Measurements from ENCODE around the gene MAN1A2.
"Not testable (repeated sequence)": the region's sequence is repeated elsewhere in the genome, so short reads cannot be mapped to it uniquely, and the experiment has no call there.

The MAN1A2 gene

GRCh38 chr1:117367046-117368025, at the start of gene MAN1A2:
MAN1A2 (plus strand) TSS chr1:117367449; CDS start chr1:117368184, 735 bp downstream.
- peak; percentile 68 to 85 (median 73) for DNase-seq

GRCh38 chr1:117318011-117318410, 49.2 kb upstream of the MAN1A2 start:
- no peak for DNase-seq

- DNase-seq, result no peak
Measured at GRCh38 chr1:117318426-117318825, 48.8 kb upstream of the MAN1A2 start.

GRCh38 chr1:117320515-117320914, 46.7 kb upstream of the MAN1A2 start:
- DNase-seq, result no peak

- DNase-seq, result no peak
Measured at GRCh38 chr1:117321680-117322609, 45.3 kb upstream of the MAN1A2 start.

- no peak for DNase-seq
Measured at GRCh38 chr1:117324357-117324756, 42.9 kb upstream of the MAN1A2 start.

- DNase-seq, result not testable (repeated sequence)
Measured at GRCh38 chr1:117326035-117326434, 41.2 kb upstream of the MAN1A2 start.

GRCh38 chr1:117327011-117327410, 40.2 kb upstream of the MAN1A2 start:
- no peak for DNase-seq

- DNase-seq, result no peak
Measured at GRCh38 chr1:117335376-117336086, 31.7 kb upstream of the MAN1A2 start.

- DNase-seq, result no peak
Measured at GRCh38 chr1:117336088-117336817, 31.0 kb upstream of the MAN1A2 start.

GRCh38 chr1:117339866-117340700, 27.2 kb upstream of the MAN1A2 start:
- peak; percentile 17 to 29 (median 21) for DNase-seq

GRCh38 chr1:117341123-117341522, 26.1 kb upstream of the MAN1A2 start:
- DNase-seq, result no peak

GRCh38 chr1:117342397-117342796, 24.9 kb upstream of the MAN1A2 start:
- DNase-seq, result no peak

- no peak for DNase-seq
Measured at GRCh38 chr1:117346206-117346928, 20.9 kb upstream of the MAN1A2 start.

GRCh38 chr1:117347907-117348306, 19.3 kb upstream of the MAN1A2 start:
- DNase-seq, result peak in 1 of 3 donors; percentile 2

- DNase-seq, result not testable (repeated sequence)
Measured at GRCh38 chr1:117352695-117353094, 14.6 kb upstream of the MAN1A2 start.

GRCh38 chr1:117357833-117358603, 9.2 kb upstream of the MAN1A2 start:
- not testable (repeated sequence) for DNase-seq

GRCh38 chr1:117358604-117358887, 8.7 kb upstream of the MAN1A2 start:
- DNase-seq, result not testable (repeated sequence)

- peak; percentile 27 to 37 (median 27) for DNase-seq
Measured at GRCh38 chr1:117359561-117360289, 7.5 kb upstream of the MAN1A2 start.

Data from suppressor macrophage treated with lipopolysaccharide for 1 hour (primary cell).